HCT116 (cell line): Measurements from ENCODE around the gene ROCK1. TPM values are rescaled to one million over a fixed set of nuclear protein-coding genes. Genes with fewer than 3 reads are reported as not detected.

Experiments
- ATAC-seq: fragments of 200-7000 bp; cut with Tn5 transposase; 2 replicates; pipeline ENCODE4 v1.9.1; 2020; ENCODE audit warnings: mild to moderate bottlenecking, moderate library complexity
- Bru-seq: library from RNA; stranded (reverse); fragments of 400-500 nt; gene quantifications from one replicate; lab custom pipeline; 2021; lab: Mats Ljungman, UMichigan
- BruChase-seq, 2 experiments: library from RNA; stranded (reverse); fragments of 400-500 nt; gene quantifications; one replicate each; lab custom pipeline; 2021; lab: Mats Ljungman, UMichigan
- BruUV-seq: library from RNA; stranded (reverse); fragments of 400-500 nt; replicated peaks from 2 replicates; lab custom pipeline; 2021; lab: Mats Ljungman, UMichigan
- CTCF ChIA-PET: fragments of 300-600 bp; sonication (Branson Sonifier 250); formaldehyde crosslinking; loops from one replicate; lab custom pipeline; 2021; ENCODE audit warnings: antibody characterized with exemption; lab: Charles Lee
- POLR2A ChIA-PET: fragments of 300-600, 350-600 bp; sonication (Branson Sonifier 250); formaldehyde crosslinking; loops from one replicate; lab custom pipeline; 2021; ENCODE audit warnings: antibody characterized with exemption; lab: Charles Lee
- RAD21 ChIA-PET, 2 experiments: fragments of 300-600 bp; sonication (Branson Sonifier 250); formaldehyde crosslinking; loops; one replicate each; lab custom pipeline; 2023; ENCODE audit warnings: low total read pairs in 2 of 2; ENCODE audit not compliant: uncharacterized antibody in 2 of 2, unreplicated experiment in 2 of 2, low non-redundant PET in 1 of 2; lab: Charles Lee
- DNase-seq: peaks from one replicate; pipeline ENCODE4 v3.0.0-alpha.2; 2010; ENCODE audit warnings: low read depth, low spot score
- H2AFZ ChIP-seq: fragments of 200-600 bp; shearing (Covaris generic), sonication (generic); 2 replicates; pipeline ENCODE4 v1.6.1; 2017; ENCODE audit warnings: low read depth, mixed run types, mixed read lengths, antibody characterized with exemption, low read length; ENCODE audit not compliant: poor library complexity, severe bottlenecking
- H3K27ac ChIP-seq: 2 replicates; pipeline ENCODE4 v1.5.1; 2012; ENCODE audit warnings: low read depth, low read length
- H3K27me3 ChIP-seq: fragments of 200-600 bp; sonication (generic); 2 replicates; pipeline ENCODE4 v1.6.1; 2016; ENCODE audit warnings: mixed run types, low read length, mixed read lengths; ENCODE audit not compliant: insufficient read depth
- H3K36me3 ChIP-seq, 2 experiments: fragments of 200-500 bp in 1 of 2; fragments of 200-600 bp in 1 of 2; sonication (Bioruptor generic) in 1 of 2; sonication (generic) in 1 of 2; 2 replicates each; pipeline versions ENCODE4 v1.5.1 to v1.6.1; 2014 to 2016; ENCODE audit warnings: low read length in 2 of 2, inconsistent platforms in 1 of 2, mixed read lengths in 1 of 2, mixed run types in 1 of 2; ENCODE audit not compliant: insufficient read depth in 2 of 2, control insufficient read depth in 1 of 2
- H3K4me1 ChIP-seq, 2 experiments: fragments of 200-600 bp in 1 of 2; sonication (generic) in 1 of 2; 2 replicates each; pipeline versions ENCODE4 v1.5.1 to v1.6.1; 2012 to 2017; ENCODE audit warnings: low read length in 2 of 2, inconsistent platforms in 1 of 2, mild to moderate bottlenecking in 1 of 2, mixed read lengths in 1 of 2, mixed run types in 1 of 2, moderate library complexity in 1 of 2; ENCODE audit not compliant: insufficient read depth in 2 of 2, control insufficient read depth in 1 of 2
- H3K4me2 ChIP-seq: fragments of 200-600 bp; sonication (generic); 2 replicates; pipeline ENCODE4 v1.6.1; 2017; ENCODE audit warnings: mixed run types, low read length, mixed read lengths
- H3K4me3 ChIP-seq, 2 experiments: fragments of 200-600 bp in 1 of 2; sonication (generic) in 1 of 2; replicated peaks in 1 of 2; 2 replicates each; pipeline ENCODE4 v1.5.1; 2011 to 2016; ENCODE audit warnings: low read length in 2 of 2, control low read depth in 1 of 2, low read depth in 1 of 2, mild to moderate bottlenecking in 1 of 2, mixed read lengths in 1 of 2, mixed run types in 1 of 2
- H3K79me2 ChIP-seq: fragments of 200-600 bp; sonication (generic); 2 replicates; pipeline ENCODE4 v1.6.1; 2017; ENCODE audit warnings: mild to moderate bottlenecking, mixed run types, low read length, moderate library complexity, mixed read lengths; ENCODE audit not compliant: insufficient read depth
- H3K9ac ChIP-seq: fragments of 200-600 bp; sonication (generic); 2 replicates; pipeline ENCODE4 v1.6.1; 2016; ENCODE audit warnings: low read length, mixed read lengths
- H3K9me2 ChIP-seq: fragments of 200-600 bp; sonication (generic), shearing (Covaris generic); 2 replicates; pipeline ENCODE4 v1.6.1; 2017; ENCODE audit warnings: mixed run types, mild to moderate bottlenecking, moderate library complexity; ENCODE audit not compliant: insufficient read depth
- H3K9me3 ChIP-seq, 2 experiments: fragments of 200-500 bp in 1 of 2; fragments of 200-600 bp in 1 of 2; sonication (Bioruptor generic) in 1 of 2; sonication (generic) in 1 of 2; 2 replicates each; pipeline ENCODE4 v1.6.1; 2014 to 2017; ENCODE audit warnings: low read length in 2 of 2, mixed read lengths in 2 of 2, inconsistent platforms in 1 of 2, low read depth in 1 of 2, mild to moderate bottlenecking in 1 of 2, mixed run types in 1 of 2, moderate library complexity in 1 of 2; ENCODE audit not compliant: control insufficient read depth in 1 of 2, insufficient read depth in 1 of 2
- H4K20me1 ChIP-seq: fragments of 200-600 bp; sonication (generic), shearing (Covaris generic); 2 replicates; pipeline ENCODE4 v1.6.1; 2017; ENCODE audit warnings: mixed run types, mild to moderate bottlenecking, moderate library complexity; ENCODE audit not compliant: insufficient read depth
- CEBPB ChIP-seq: IDR thresholded peaks from 2 replicates; pipeline ENCODE4 v1.6.1; 2012; ENCODE audit warnings: low read depth
- POLR2A ChIP-seq: IDR thresholded peaks from 2 replicates; pipeline ENCODE4 v1.7.0; 2011; ENCODE audit warnings: borderline replicate concordance; ENCODE audit not compliant: insufficient read depth, insufficient read length; ENCODE audit errors: extremely low read depth
- POLR2AphosphoS5 ChIP-seq: IDR thresholded peaks from 2 replicates; pipeline ENCODE4 v1.6.1; 2011; ENCODE audit warnings: mild to moderate bottlenecking, low read depth, low read length, moderate library complexity
- SIN3A ChIP-seq: IDR thresholded peaks from 2 replicates; pipeline ENCODE4 v1.6.1; 2012; ENCODE audit warnings: low read depth
- SP1 ChIP-seq: IDR thresholded peaks from 2 replicates; pipeline ENCODE4 v1.6.1; 2012; ENCODE audit warnings: low read depth
- SRF ChIP-seq: IDR thresholded peaks from 2 replicates; pipeline ENCODE4 v1.6.1; 2012; ENCODE audit warnings: low read depth
- TCF7L2 ChIP-seq: IDR thresholded peaks from 2 replicates; pipeline ENCODE4 v1.7.0; 2011; ENCODE audit warnings: borderline replicate concordance, inconsistent platforms; ENCODE audit not compliant: insufficient read depth, insufficient read length; ENCODE audit errors: extremely low read depth
- YY1 ChIP-seq: IDR thresholded peaks from 2 replicates; pipeline ENCODE4 v1.6.1; 2011; ENCODE audit warnings: low read length, low read depth, moderate library complexity, mild to moderate bottlenecking; ENCODE audit not compliant: insufficient replicate concordance; ENCODE audit errors: extremely low read depth
- ZFX ChIP-seq: fragments of 450-650 bp; IDR thresholded peaks from 2 replicates; pipeline ENCODE4 v1.6.1; 2017
- ZNF274 ChIP-seq: fragments of 200-500 bp; sonication (Bioruptor generic); IDR thresholded peaks from 2 replicates; pipeline ENCODE4 v1.6.1; 2014; ENCODE audit warnings: mild to moderate bottlenecking, low read depth, low read length, inconsistent platforms
- intact Hi-C: fragments of 100-400 bp; cut with micrococcal nuclease; formaldehyde crosslinking; loops from 2 replicates; pipeline ENCODE4 v1.10.0; 2022
- long read RNA-seq: library from polyadenylated mRNA; unstranded; transcript quantifications from one replicate; pipeline ENCODE4 v2.0.0, GENCODE V29; 2021; ENCODE audit not compliant: unreplicated experiment
- polyA plus RNA-seq: library from polyadenylated mRNA; unstranded; fragments of >200 nt; gene quantifications from 2 replicates; pipeline ENCODE4 v1.2.1, GENCODE V29; 2012; ENCODE audit warnings: missing spikeins
- total RNA-seq: library from RNA; stranded (reverse); gene quantifications from one replicate; pipeline ENCODE4 v1.2.1, GENCODE V29; 2021; ENCODE audit not compliant: unreplicated experiment

ROCK1 gene
- total RNA-seq = 38.1 TPM
- polyA plus RNA-seq = 7.5 and 11.3 TPM in 2 replicates
- Bru-seq, nascent RNA = percentile 86 among the genes with signal in this experiment
- BruChase-seq, experiment 1, labeled RNA remaining after a 6-hour chase = percentile 86 among the genes with signal in this experiment
- percentile 78 among the genes with signal in this experiment for BruChase-seq, experiment 2, labeled RNA remaining after a 2-hour chase
- long read RNA-seq, partial matches to known transcripts = 146 of 157 reads
- long read RNA-seq, other reads (novel, unspliced or antisense) = 11 of 157 reads

DNA sequence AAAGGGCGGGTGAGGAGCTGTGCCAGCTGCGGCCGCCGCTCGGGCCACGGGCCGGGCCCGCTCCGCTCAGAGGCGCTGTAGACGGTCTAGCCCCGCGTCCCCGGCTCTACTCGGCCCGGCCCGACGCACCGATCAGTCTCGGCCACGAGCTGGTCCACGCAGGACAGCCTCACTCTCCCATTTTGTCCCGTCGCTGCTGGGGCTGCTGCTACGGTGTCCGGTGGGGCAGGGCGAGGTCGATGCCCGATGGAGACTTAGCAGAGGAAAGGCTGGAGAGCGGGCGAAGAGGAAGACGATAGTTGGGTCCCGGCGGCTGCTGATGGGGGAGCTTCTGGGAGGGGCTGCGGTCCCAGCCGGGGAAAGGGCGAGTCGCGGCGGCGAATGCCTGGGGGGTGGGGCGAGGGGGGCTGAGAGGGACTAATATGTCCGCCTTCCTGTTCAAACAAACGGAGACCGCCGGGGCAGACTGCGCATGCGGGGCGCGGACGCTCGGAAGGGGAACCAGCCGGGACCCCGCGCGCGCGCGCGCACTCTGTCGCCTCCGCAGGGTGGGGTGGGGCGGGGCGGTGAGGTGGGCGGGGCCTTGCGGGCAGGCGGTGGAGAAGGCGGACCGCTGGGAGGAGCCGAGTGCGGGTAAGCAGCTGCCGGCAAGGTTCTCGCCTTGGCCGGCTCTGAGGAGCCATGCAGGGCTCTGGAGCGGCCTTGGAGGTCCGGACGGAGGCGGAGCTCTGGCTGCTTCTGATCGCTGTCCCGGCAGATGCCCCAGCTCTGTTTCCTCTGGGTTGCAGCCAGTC, at the start of gene ROCK1:
Gene ROCK1 (minus strand): TSS at position 468 of the 794 bp plus-strand sequence. CDS start 903 bp downstream, outside the sequence.
- Histone ChIP-seq H2AFZ (peak within 1 kb of the TSS; percentile 100), H4K20me1 (peaks cover 8% of the 10 kb centered on the region; the same call in 1 of the 2 replicates), H3K9me3 (no peaks in the 10 kb centered on the region), H3K4me2 (peak within 1 kb of the TSS; percentile 90), H3K79me2 (peaks cover 49% of the 10 kb centered on the region), H3K9ac (peak within 1 kb of the TSS; percentile 86), H3K4me3 (peak within 1 kb of the TSS; percentile 89 to 92), H3K4me1 (peaks cover 15 to 17% of the 10 kb centered on the region in 2 experiments; a peak in 3 of 4 replicates), H3K27me3 (no peaks in the 10 kb centered on the region), H3K9me2 (no peaks in the 10 kb centered on the region), H3K36me3 (no peaks in the 10 kb centered on the region), H3K27ac (peak within 1 kb of the TSS; percentile 86)
- TF ChIP-seq POLR2A (peak; percentile 45), SRF (peak; percentile 50; the same call in 1 of the 2 replicates), YY1 (peak; percentile 32), CEBPB (no peak), POLR2AphosphoS5 (peak; percentile 69), TCF7L2 (peak; percentile 9), SIN3A (no peak), ZNF274 (no peak), ZFX (peak; percentile 81), SP1 (no peak)
- peak; percentile 96 for ATAC-seq
- CTCF ChIA-PET = interaction anchor here (1.0 kb wide), 2 partner anchors 68 to 80 kb away, joined by 3 to 4 read pairs; no protein-coding TSS in a partner anchor
- peak; percentile 89 for DNase-seq
- POLR2A ChIA-PET = interaction anchor here (0.7 to 1.3 kb wide), 3 partner anchors 11 to 56 kb away, joined by 3 to 6 read pairs (median 4); no protein-coding TSS in a partner anchor
- RAD21 ChIA-PET = interaction anchor here in 1 of 2 experiments (0.6 kb wide), 1 partner anchor 487 kb away, joined by 3 read pairs; no protein-coding TSS in a partner anchor
- intact Hi-C loops = loop anchor here (5.0 to 10.0 kb wide), 2 partner anchors 53 to 134 kb away; no protein-coding TSS in a partner anchor
- BruUV-seq = no TSS peak
